K562 (cell line): ENCODE results near the gene ERLIN1. TPM values are rescaled to one million over a fixed set of nuclear protein-coding genes. Genes with fewer than 3 reads are reported as not detected.

ENCODE experiments used
- ATAC-seq: fragments of 200-7000 bp; cut with Tn5 transposase; 3 replicates; pipeline ENCODE4 v1.9.1; 2020; ENCODE audit warnings: moderate library complexity
- BruUV-seq: library from RNA; stranded (reverse); fragments of 400-500 nt; replicated peaks from 2 replicates; lab custom pipeline; 2021; lab: Mats Ljungman, UMichigan
- CTCF ChIA-PET: fragments of 300-600 bp; formaldehyde crosslinking; extraction: SDS; loops from one replicate; lab custom pipeline; 2021; ENCODE audit warnings: low intra/inter-chr PET ratio; lab: Yijun Ruan, JAX
- POLR2A ChIA-PET: fragments of 300-600, 350-650 bp; sonication (Branson Sonifier 250); formaldehyde crosslinking; extraction: SDS; loops from one replicate; lab custom pipeline; 2021; ENCODE audit warnings: antibody characterized with exemption, inconsistent platforms; lab: Yijun Ruan, JAX
- DNase-seq, 4 experiments: peaks; one replicate each; pipeline versions ENCODE4 v3.0.0 to v3.0.0-alpha.2; 2011 to 2018; ENCODE audit warnings: low spot score in 3 of 4, mixed read lengths in 3 of 4; ENCODE audit errors: extremely low read depth in 1 of 4
- FAIRE-seq: peaks from 2 replicates; lab custom pipeline; 2011; peaks lifted over from hg19 to GRCh38; lab: Jason Lieb, UNC
- H2AFZ ChIP-seq: 2 replicates; pipeline ENCODE4 v1.6.0; 2011; ENCODE audit warnings: low read depth, low read length, control low read depth, inconsistent platforms
- H3K27ac ChIP-seq: fragments of 200-600 bp; 3 replicates; pipeline ENCODE4 v1.8.0; 2011; ENCODE audit warnings: low read depth, mild to moderate bottlenecking, control low read depth, inconsistent platforms, low read length, moderate library complexity, mixed read lengths; ENCODE audit errors: extremely low read depth
- H3K27me3 ChIP-seq, 2 experiments: fragments of 300-600 bp in 1 of 2; 2 replicates in 1 of 2; 3 replicates in 1 of 2; pipeline versions ENCODE4 v1.6.0 to v1.8.0; 2011; ENCODE audit warnings: inconsistent platforms in 2 of 2, low read length in 2 of 2, mild to moderate bottlenecking in 1 of 2, mixed read lengths in 1 of 2, moderate library complexity in 1 of 2; ENCODE audit not compliant: control insufficient read depth in 2 of 2, insufficient read depth in 2 of 2
- H3K36me3 ChIP-seq: fragments of 300-600 bp; 3 replicates; pipeline ENCODE4 v1.8.0; 2011; ENCODE audit warnings: mild to moderate bottlenecking, low read length, inconsistent platforms; ENCODE audit not compliant: control insufficient read depth, insufficient read depth
- H3K4me1 ChIP-seq, 2 experiments: fragments of 200-600 bp in 1 of 2; replicated peaks in 1 of 2; 2 replicates in 1 of 2; 3 replicates in 1 of 2; pipeline versions ENCODE4 v1.5.1 to v1.8.0; 2011; ENCODE audit warnings: inconsistent platforms in 2 of 2, low read length in 2 of 2, mild to moderate bottlenecking in 1 of 2, mixed read lengths in 1 of 2, moderate library complexity in 1 of 2; ENCODE audit not compliant: control insufficient read depth in 2 of 2, insufficient read depth in 2 of 2
- H3K4me2 ChIP-seq: 2 replicates; pipeline ENCODE4 v1.6.1; 2011; ENCODE audit warnings: low read length, control low read depth, inconsistent platforms, mixed read lengths; ENCODE audit not compliant: insufficient read depth
- H3K4me3 ChIP-seq: fragments of 200-600 bp; sonication (generic), shearing (Covaris generic); 2 replicates; pipeline ENCODE4 v1.5.1; 2016; ENCODE audit warnings: control low read depth, inconsistent platforms
- H3K79me2 ChIP-seq: fragments of 200-600 bp; 3 replicates; pipeline ENCODE4 v1.8.0; 2011; ENCODE audit warnings: low read length, inconsistent platforms; ENCODE audit not compliant: control insufficient read depth, insufficient read depth
- H3K9ac ChIP-seq, 2 experiments: 2 replicates each; pipeline versions ENCODE4 v1.6.0 to v1.6.1; 2011; ENCODE audit warnings: low read depth in 2 of 2, low read length in 2 of 2, control low read depth in 1 of 2, inconsistent platforms in 1 of 2, mild to moderate bottlenecking in 1 of 2, mixed read lengths in 1 of 2; ENCODE audit not compliant: insufficient read depth in 1 of 2
- H3K9me1 ChIP-seq: one replicate; pipeline ENCODE4 v1.6.0; 2011; ENCODE audit warnings: inconsistent platforms, mild to moderate bottlenecking, low read length, moderate library complexity; ENCODE audit not compliant: control insufficient read depth, insufficient read depth
- H3K9me3 ChIP-seq: replicated peaks from 2 replicates; pipeline ENCODE4 v1.5.1; 2011; ENCODE audit warnings: low read depth, low read length, inconsistent platforms; ENCODE audit not compliant: control insufficient read depth, insufficient read depth
- H4K20me1 ChIP-seq: replicated peaks from 2 replicates; pipeline ENCODE4 v1.6.1; 2011; ENCODE audit warnings: low read length, inconsistent platforms, mixed read lengths; ENCODE audit not compliant: control insufficient read depth, insufficient read depth
- CHD1 ChIP-seq: fragments of 200-600 bp; sonication (generic); IDR thresholded peaks from one replicate; pipeline ENCODE4 v1.6.1; 2012; ENCODE audit warnings: mild to moderate bottlenecking, moderate library complexity, low read length, inconsistent platforms
- ELF2 ChIP-seq: fragments of 250-450 bp; sonication (Bioruptor Pico); IDR thresholded peaks from 2 replicates; pipeline ENCODE4 v1.5.0; 2021; ENCODE audit warnings: mild to moderate bottlenecking
- ETV5 ChIP-seq: sonication (generic); formaldehyde crosslinking; IDR thresholded peaks from 2 replicates; pipeline ENCODE4 v1.4.0; 2020; ENCODE audit warnings: low read depth, mild to moderate bottlenecking, missing genetic modification reagents
- HSF4 ChIP-seq: fragments of 250-450 bp; sonication (Bioruptor Pico); IDR thresholded peaks from 2 replicates; pipeline ENCODE4 v2.1.2; 2022; ENCODE audit warnings: mild to moderate bottlenecking, moderate library complexity, borderline replicate concordance
- PHF20 ChIP-seq: fragments of 450-650 bp; IDR thresholded peaks from 2 replicates; pipeline ENCODE4 v1.6.1; 2018; ENCODE audit not compliant: partially characterized antibody
- TAF7 ChIP-seq: fragments of 450-650 bp; IDR thresholded peaks from 2 replicates; pipeline ENCODE4 v1.6.1; 2016; ENCODE audit warnings: missing genetic modification characterization, missing compliant biosample characterization
- TRIM25 ChIP-seq: fragments of 450-650 bp; IDR thresholded peaks from 2 replicates; pipeline ENCODE4 v1.7.0; 2016; ENCODE audit warnings: borderline replicate concordance
- ZHX1 ChIP-seq: fragments of 150-350 bp; conservative IDR thresholded peaks from 2 replicates; pipeline ENCODE4 v1.6.1; 2014; ENCODE audit warnings: low read length
- ZNF324 ChIP-seq: fragments of 250-450 bp; sonication (Bioruptor Pico); IDR thresholded peaks from 2 replicates; pipeline ENCODE4 v1.4.0; 2020; ENCODE audit warnings: mild to moderate bottlenecking
- ZNF589 ChIP-seq: fragments of 200-800 bp; sonication (Bioruptor generic); IDR thresholded peaks from 2 replicates; pipeline ENCODE4 v1.6.1; 2016; ENCODE audit warnings: low read depth, missing genetic modification characterization, missing compliant biosample characterization
- ZNF609 ChIP-seq: sonication (generic); formaldehyde crosslinking; IDR thresholded peaks from 2 replicates; pipeline ENCODE4 v1.8.1; 2023; ENCODE audit warnings: missing genetic modification reagents, mild to moderate bottlenecking, borderline replicate concordance
- WGBS: fragments of 100-300 bp; shearing (Covaris generic); methylation state at CpG from one replicate; pipeline ENCODE4 v1.1.6; 2016; ENCODE audit warnings: low coverage, mixed read lengths; ENCODE audit not compliant: insufficient coverage; ENCODE audit errors: missing lambda C conversion rate; 5-methylcytosine and 5-hydroxymethylcytosine counted together
- in situ Hi-C: fragments of 300-500 bp; cut with MboI; formaldehyde crosslinking; loops from 4 replicates; pipeline ENCODE4 v1.15.0; 2018; ENCODE audit warnings: inconsistent platforms, mixed read lengths
- intact Hi-C: fragments of 100-400 bp; cut with micrococcal nuclease; formaldehyde crosslinking; loops from 2 replicates; pipeline ENCODE4 v1.14.2; 2022
- polyA plus RNA-seq, 8 experiments: library from polyadenylated mRNA; depleted of rRNA in 4 of 8; stranded (reverse) in 5 of 8; unstranded in 3 of 8; fragments of >200 nt; fragmentation: Nextera tagmentation in 2 of 8; fragmentation: Illumina TruSeq in 1 of 8; extraction: Ambion mirVana in 2 of 8; extraction: Trizol in 1 of 8; gene quantifications; 2 replicates each; pipeline versions ENCODE4 v1.2.1 to v1.2.3, GENCODE V29; 2011 to 2014; ENCODE audit warnings: inconsistent platforms in 1 of 8, missing spikeins in 1 of 8
- total RNA-seq, 7 experiments: library from RNA; depleted of rRNA in 6 of 7; stranded (reverse); fragments of >200 nt in 6 of 7; fragmentation: Illumina TruSeq in 2 of 7; extraction: Trizol in 2 of 7; gene quantifications; 2 replicates each; pipeline versions ENCODE4 v1.2.1 to v1.2.3, GENCODE V29; 2011 to 2021; ENCODE audit warnings: low replicate concordance in 1 of 7

ERLIN1 gene
- total and polyA plus RNA-seq, 9 of the 15 experiments (the other 6 are each of a cell fraction or from before 2014, with no cell fraction given): 9.8 to 26.8 (median 15.5) TPM

GRCh38 chr10:100208276-100208675 lies 22.4 kb upstream of the ERLIN1 start (continued):
- TF ChIP-seq ZHX1: no peak
- no peak for TF ChIP-seq ETV5 (CRISPR knock-in tag)
- TF ChIP-seq ZNF324 (CRISPR knock-in tag): no peak
- no peak for TF ChIP-seq TAF7 (tag)
- TF ChIP-seq TRIM25: no peak
- TF ChIP-seq PHF20: no peak
- no peak for TF ChIP-seq CHD1

GRCh38 chr10:100204370-100204769 lies 18.5 kb upstream of the ERLIN1 start:
- H3K4me1 ChIP-seq: no peaks in the 10 kb centered on the region
- no peaks in the 10 kb centered on the region for H3K9me3 ChIP-seq
- no peak overlapping the region for H3K9ac ChIP-seq
- POLR2A ChIA-PET: no interaction called here
- H3K36me3 ChIP-seq: peaks cover 84% of the 10 kb centered on the region
- intact Hi-C loops: no loop called here
- H3K27me3 ChIP-seq: no peaks in the 10 kb centered on the region
- BruUV-seq: no TSS peak
- no peaks in the 10 kb centered on the region for H3K79me2 ChIP-seq
- in situ Hi-C loops: no loop called here
- no peak overlapping the region for H2AFZ ChIP-seq
- DNase-seq (no peak), ATAC-seq (no peak), FAIRE-seq (no peak)
- H4K20me1 ChIP-seq: no peaks in the 10 kb centered on the region
- no peaks in the 10 kb centered on the region for H3K9me1 ChIP-seq
- WGBS: 100% methylated on average over 2 of the region's 2 CpGs
- CTCF ChIA-PET: no interaction called here
- no peak overlapping the region for H3K27ac ChIP-seq
- no peak overlapping the region for H3K4me3 ChIP-seq
- no peak overlapping the region for H3K4me2 ChIP-seq
- TF ChIP-seq HSF4 (CRISPR knock-in tag) (no peak), ELF2 (CRISPR knock-in tag) (no peak), ZNF609 (no peak), ZNF589 (CRISPR knock-in tag) (no peak)
